Activated CD4-positive, alpha-beta T cell treated with anti-CD3 and anti-CD28 coated beads, Interleukin-2, amount 50 U/mL, for 4 hours (primary cell): ENCODE results near the gene NOTCH1.
"Not testable (repeated sequence)": the region's sequence is repeated elsewhere in the genome, so short reads cannot be mapped to it uniquely, and the experiment has no call there.

ENCODE experiments used
- DNase-seq, 2 experiments: peaks; one replicate each; pipeline ENCODE4 v3.0.0-alpha.2; 2020

Gene NOTCH1

GRCh38 chr9:136545965-136546696 lies at the start of gene NOTCH1:
TSS of gene NOTCH1 (minus strand) at chr9:136546048. CDS start at chr9:136545786, 262 bp downstream.
- peak; percentile 81 to 87 for DNase-seq

GRCh38 chr9:136594492-136594891 lies 48.6 kb upstream of the NOTCH1 start:
- no peak for DNase-seq

GRCh38 chr9:136593581-136593980 lies 47.7 kb upstream of the NOTCH1 start:
- DNase-seq = no peak

GRCh38 chr9:136592666-136593065 lies 46.8 kb upstream of the NOTCH1 start:
- no peak for DNase-seq

- no peak for DNase-seq
Observed at GRCh38 chr9:136590821-136591752, 45.2 kb upstream of the NOTCH1 start.

GRCh38 chr9:136589766-136590763 lies 44.2 kb upstream of the NOTCH1 start:
- no peak for DNase-seq

GRCh38 chr9:136588663-136589464 lies 43.0 kb upstream of the NOTCH1 start:
- no peak for DNase-seq

- DNase-seq = no peak
Observed at GRCh38 chr9:136587944-136588662, 42.3 kb upstream of the NOTCH1 start.

GRCh38 chr9:136587145-136587943 lies 41.5 kb upstream of the NOTCH1 start:
- no peak for DNase-seq

- no peak for DNase-seq
Observed at GRCh38 chr9:136586391-136586953, 40.6 kb upstream of the NOTCH1 start.

GRCh38 chr9:136585531-136586120 lies 39.8 kb upstream of the NOTCH1 start:
- no peak for DNase-seq

- no peak for DNase-seq
Observed at GRCh38 chr9:136584934-136585333, 39.1 kb upstream of the NOTCH1 start.

GRCh38 chr9:136584401-136584932 lies 38.6 kb upstream of the NOTCH1 start:
- DNase-seq = no peak

- no peak for DNase-seq
Observed at GRCh38 chr9:136582977-136583735, 37.3 kb upstream of the NOTCH1 start.

GRCh38 chr9:136581614-136582447 lies 36.0 kb upstream of the NOTCH1 start:
- no peak for DNase-seq

GRCh38 chr9:136579650-136580219 lies 33.9 kb upstream of the NOTCH1 start:
- not testable (repeated sequence) for DNase-seq
